ENCODE measurements around the gene RBBP8. TPM values are rescaled to one million over a fixed set of nuclear protein-coding genes. Genes with fewer than 3 reads are reported as not detected.
A peak's percentile ranks its signal among the peaks of the same experiment; 100 is the strongest.

The RBBP8 gene
- total RNA-seq, 1 donor from 2014 or later: 44.0 TPM

GRCh38 chr18:23049698-23050373 is 116.7 kb downstream of the RBBP8 start:
- Histone ChIP-seq H3K4me3 (ENCODE audit: low read depth, low read length) (no peak overlapping the region), H3K36me3 (ENCODE audit: control insufficient read depth, insufficient read depth, low read length) (no peaks in the 10 kb centered on the region), H3K27me3 (ENCODE audit: control insufficient read depth, insufficient read depth, low read length) (no peaks in the 10 kb centered on the region)
- TF ChIP-seq CTCF (IDR thresholded peaks at IDR 0.05; ENCODE audit: insufficient read depth, low read length, poor library complexity, severe bottlenecking): no peak
- DNase-seq (ENCODE audit: low read depth): no peak

- TF ChIP-seq CTCF (IDR thresholded peaks at IDR 0.05; ENCODE audit: insufficient read depth, low read length, poor library complexity, severe bottlenecking): peak; percentile 44
- H3K27me3 ChIP-seq (ENCODE audit: control insufficient read depth, insufficient read depth, low read length): no peaks in the 10 kb centered on the region
- H3K36me3 ChIP-seq (ENCODE audit: control insufficient read depth, insufficient read depth, low read length): no peaks in the 10 kb centered on the region
- peak; percentile 48 for DNase-seq (ENCODE audit: low read depth)
- H3K4me3 ChIP-seq (ENCODE audit: low read depth, low read length): no peak overlapping the region
Observed at GRCh38 chr18:23053776-23054457, 120.8 kb downstream of the RBBP8 start.

GRCh38 chr18:23054553-23054952 is 121.4 kb downstream of the RBBP8 start:
- no peaks in the 10 kb centered on the region for H3K36me3 ChIP-seq (ENCODE audit: control insufficient read depth, insufficient read depth, low read length)
- no peak for DNase-seq (ENCODE audit: low read depth)
- H3K4me3 ChIP-seq (ENCODE audit: low read depth, low read length): no peak overlapping the region
- H3K27me3 ChIP-seq (ENCODE audit: control insufficient read depth, insufficient read depth, low read length): no peaks in the 10 kb centered on the region
- TF ChIP-seq CTCF (IDR thresholded peaks at IDR 0.05; ENCODE audit: insufficient read depth, low read length, poor library complexity, severe bottlenecking): no peak

GRCh38 chr18:23056315-23056714 is 123.2 kb downstream of the RBBP8 start:
- DNase-seq (ENCODE audit: low read depth): no peak
- no peak for TF ChIP-seq CTCF (IDR thresholded peaks at IDR 0.05; ENCODE audit: insufficient read depth, low read length, poor library complexity, severe bottlenecking)
- Histone ChIP-seq H3K36me3 (ENCODE audit: control insufficient read depth, insufficient read depth, low read length) (no peaks in the 10 kb centered on the region), H3K27me3 (ENCODE audit: control insufficient read depth, insufficient read depth, low read length) (no peaks in the 10 kb centered on the region), H3K4me3 (ENCODE audit: low read depth, low read length) (no peak overlapping the region)

- Histone ChIP-seq H3K4me3 (ENCODE audit: low read depth, low read length) (no peak overlapping the region), H3K27me3 (ENCODE audit: control insufficient read depth, insufficient read depth, low read length) (no peaks in the 10 kb centered on the region), H3K36me3 (ENCODE audit: control insufficient read depth, insufficient read depth, low read length) (no peaks in the 10 kb centered on the region)
- no peak for DNase-seq (ENCODE audit: low read depth)
- no peak for TF ChIP-seq CTCF (IDR thresholded peaks at IDR 0.05; ENCODE audit: insufficient read depth, low read length, poor library complexity, severe bottlenecking)
Observed at GRCh38 chr18:23057096-23057495, 124.0 kb downstream of the RBBP8 start.

All from kidney epithelial cell (primary cell).